Thyroid gland (tissue), 4 donors: Measurements from ENCODE around the gene GPR162.
A peak's percentile ranks its signal among the peaks of the same experiment; 100 is the strongest.

Experiments
- CTCF ChIP-seq, 6 experiments: fragments of 200-600 bp in 3 of 6; fragments of 450-650 bp in 3 of 6; sonication (generic) in 3 of 6; IDR thresholded peaks; one replicate each; pipeline ENCODE4 v1.5.1; 2016 to 2019; ENCODE audit warnings: antibody characterized with exemption in 6 of 6, mild to moderate bottlenecking in 2 of 6, inconsistent platforms in 1 of 6, moderate library complexity in 1 of 6
- POLR2A ChIP-seq, 2 donors: fragments of 450-650 bp; IDR thresholded peaks; one replicate each; pipeline ENCODE4 v1.6.1; 2017; ENCODE audit warnings: antibody characterized with exemption in 2 of 2, mild to moderate bottlenecking in 2 of 2, moderate library complexity in 1 of 2

GRCh38 chr12:6869049-6870021, 47.7 kb downstream of the GPR162 start:
- TF ChIP-seq CTCF (IDR thresholded peaks at IDR 0.05), result peak; percentile 78 to 98 (median 88)
- no peak for TF ChIP-seq POLR2A (IDR thresholded peaks at IDR 0.05)
